PC-3 (cell line): ENCODE measurements around the gene ABCF3. TPM values are rescaled to one million over a fixed set of nuclear protein-coding genes. Genes with fewer than 3 reads are reported as not detected.
"Not testable (repeated sequence)": the region's sequence is repeated elsewhere in the genome, so short reads cannot be mapped to it uniquely, and the experiment has no call there.

Source experiments
- ATAC-seq: fragments of 200-7000 bp; cut with Tn5 transposase; 2 replicates; pipeline ENCODE4 v1.9.1; 2020; ENCODE audit warnings: mild to moderate bottlenecking, moderate library complexity
- BruUV-seq: library from RNA; stranded (reverse); fragments of 400-500 nt; replicated peaks from 2 replicates; lab custom pipeline; 2021; lab: Mats Ljungman, UMichigan
- CTCF ChIA-PET: fragments of 300-600 bp; sonication (Branson Sonifier 250); formaldehyde crosslinking; loops from one replicate; lab custom pipeline; 2022; ENCODE audit warnings: antibody characterized with exemption; lab: Charles Lee
- POLR2A ChIA-PET: fragments of 300-600 bp; sonication (Branson Sonifier 250); formaldehyde crosslinking; loops from one replicate; lab custom pipeline; 2022; ENCODE audit warnings: antibody characterized with exemption; ENCODE audit not compliant: unreplicated experiment; lab: Charles Lee
- DNase-seq: peaks from one replicate; pipeline ENCODE4 v3.0.0-alpha.2; 2015
- H2AFZ ChIP-seq: fragments of 300-600 bp; sonication (generic); 2 replicates; pipeline ENCODE4 v1.6.0; 2016; ENCODE audit warnings: antibody characterized with exemption, low read length
- H3F3A ChIP-seq: fragments of 300-600 bp; sonication (generic); one replicate; pipeline ENCODE4 v1.6.0; 2017; ENCODE audit warnings: antibody characterized with exemption, low read length, control low read depth, mild to moderate bottlenecking; ENCODE audit not compliant: unreplicated experiment
- H3K27ac ChIP-seq: fragments of 300-600 bp; sonication (generic); 2 replicates; pipeline ENCODE4 v1.5.1; 2016; ENCODE audit warnings: mild to moderate bottlenecking, low read length
- H3K27me3 ChIP-seq: fragments of 300-600 bp; sonication (generic); 2 replicates; pipeline ENCODE4 v1.6.1; 2016; ENCODE audit warnings: low read length, mixed read lengths
- H3K36me3 ChIP-seq: fragments of 300-600 bp; sonication (generic); 2 replicates; pipeline ENCODE4 v1.6.1; 2016; ENCODE audit warnings: low read depth, mixed run types, low read length, mixed read lengths
- H3K4me1 ChIP-seq: fragments of 300-600 bp; sonication (generic); 2 replicates; pipeline ENCODE4 v1.5.1; 2016; ENCODE audit warnings: low read length; ENCODE audit not compliant: insufficient read depth
- H3K4me2 ChIP-seq: fragments of 300-600 bp; sonication (generic); 2 replicates; pipeline ENCODE4 v1.6.0; 2016; ENCODE audit warnings: low read length
- H3K4me3 ChIP-seq: fragments of 300-600 bp; sonication (generic); 2 replicates; pipeline ENCODE4 v1.5.1; 2016; ENCODE audit warnings: mild to moderate bottlenecking, low read length, mixed read lengths
- H3K79me2 ChIP-seq: fragments of 300-600 bp; sonication (generic); 2 replicates; pipeline ENCODE4 v1.6.1; 2017; ENCODE audit warnings: low read length, mixed read lengths
- H3K9ac ChIP-seq: fragments of 300-600 bp; sonication (generic); 2 replicates; pipeline ENCODE4 v1.6.0; 2016; ENCODE audit warnings: mild to moderate bottlenecking, low read length
- H3K9me2 ChIP-seq: fragments of 300-600 bp; sonication (generic); replicated peaks from 2 replicates; pipeline ENCODE4 v1.6.1; 2016; ENCODE audit warnings: mixed run types, low read length, mixed read lengths
- H3K9me3 ChIP-seq: fragments of 300-600 bp; sonication (generic); 2 replicates; pipeline ENCODE4 v1.6.1; 2016; ENCODE audit warnings: low read length, mixed read lengths
- H4K20me1 ChIP-seq: fragments of 300-600 bp; sonication (generic); 2 replicates; pipeline ENCODE4 v1.6.1; 2016; ENCODE audit warnings: low read length, mixed read lengths
- EZH2 ChIP-seq: fragments of 300-600 bp; sonication (generic); IDR thresholded peaks from one replicate; pipeline ENCODE4 v1.6.1; 2017; ENCODE audit warnings: antibody characterized with exemption, mild to moderate bottlenecking, low read length; ENCODE audit not compliant: unreplicated experiment
- EZH2phosphoT487 ChIP-seq: fragments of 300-600 bp; sonication (generic); IDR thresholded peaks from 2 replicates; pipeline ENCODE4 v1.6.1; 2018; ENCODE audit warnings: mild to moderate bottlenecking, antibody characterized with exemption, low read length, borderline replicate concordance
- intact Hi-C: fragments of 100-400 bp; cut with micrococcal nuclease; formaldehyde crosslinking; loops from 2 replicates; pipeline ENCODE4 v1.9.0; 2023
- total RNA-seq: library from RNA; depleted of rRNA; stranded (reverse); fragments of >200 nt; gene quantifications from 2 replicates; pipeline ENCODE4 v1.2.3, GENCODE V29; 2014
- TF ChIP-seq, protein P1 (sequence below): fragments of 300-600 bp; sonication (generic); conservative IDR thresholded peaks from 2 replicates; pipeline ENCODE4 v1.5.1; 2017; ENCODE audit warnings: antibody characterized with exemption, low read depth, mild to moderate bottlenecking, low read length

The ABCF3 gene
- total RNA-seq, 1 experiment from 2014 or later = 85.5 TPM

GRCh38 chr3:184149770-184150169 lies 36.2 kb upstream of the ABCF3 start:
- H3F3A ChIP-seq, H3K9me2 ChIP-seq, H3K4me1 ChIP-seq, H3K27me3 ChIP-seq, H3K27ac ChIP-seq, BruUV-seq, H3K79me2 ChIP-seq, H3K9me3 ChIP-seq, H3K9ac ChIP-seq, CTCF ChIA-PET, H3K4me3 ChIP-seq, H2AFZ ChIP-seq, H3K36me3 ChIP-seq, H4K20me1 ChIP-seq, POLR2A ChIA-PET, H3K4me2 ChIP-seq: not testable (repeated sequence)
- peak; percentile 26 for DNase-seq
- TF ChIP-seq, protein P1, sequence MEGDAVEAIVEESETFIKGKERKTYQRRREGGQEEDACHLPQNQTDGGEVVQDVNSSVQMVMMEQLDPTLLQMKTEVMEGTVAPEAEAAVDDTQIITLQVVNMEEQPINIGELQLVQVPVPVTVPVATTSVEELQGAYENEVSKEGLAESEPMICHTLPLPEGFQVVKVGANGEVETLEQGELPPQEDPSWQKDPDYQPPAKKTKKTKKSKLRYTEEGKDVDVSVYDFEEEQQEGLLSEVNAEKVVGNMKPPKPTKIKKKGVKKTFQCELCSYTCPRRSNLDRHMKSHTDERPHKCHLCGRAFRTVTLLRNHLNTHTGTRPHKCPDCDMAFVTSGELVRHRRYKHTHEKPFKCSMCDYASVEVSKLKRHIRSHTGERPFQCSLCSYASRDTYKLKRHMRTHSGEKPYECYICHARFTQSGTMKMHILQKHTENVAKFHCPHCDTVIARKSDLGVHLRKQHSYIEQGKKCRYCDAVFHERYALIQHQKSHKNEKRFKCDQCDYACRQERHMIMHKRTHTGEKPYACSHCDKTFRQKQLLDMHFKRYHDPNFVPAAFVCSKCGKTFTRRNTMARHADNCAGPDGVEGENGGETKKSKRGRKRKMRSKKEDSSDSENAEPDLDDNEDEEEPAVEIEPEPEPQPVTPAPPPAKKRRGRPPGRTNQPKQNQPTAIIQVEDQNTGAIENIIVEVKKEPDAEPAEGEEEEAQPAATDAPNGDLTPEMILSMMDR = peak; percentile 38; the same call in 1 of the 2 replicates
- ATAC-seq = peak; percentile 49
- intact Hi-C loops = loop anchor here (5.0 kb wide), 1 partner anchor 38 kb away; the partner anchor contains the start of gene ABCF3

DNA sequence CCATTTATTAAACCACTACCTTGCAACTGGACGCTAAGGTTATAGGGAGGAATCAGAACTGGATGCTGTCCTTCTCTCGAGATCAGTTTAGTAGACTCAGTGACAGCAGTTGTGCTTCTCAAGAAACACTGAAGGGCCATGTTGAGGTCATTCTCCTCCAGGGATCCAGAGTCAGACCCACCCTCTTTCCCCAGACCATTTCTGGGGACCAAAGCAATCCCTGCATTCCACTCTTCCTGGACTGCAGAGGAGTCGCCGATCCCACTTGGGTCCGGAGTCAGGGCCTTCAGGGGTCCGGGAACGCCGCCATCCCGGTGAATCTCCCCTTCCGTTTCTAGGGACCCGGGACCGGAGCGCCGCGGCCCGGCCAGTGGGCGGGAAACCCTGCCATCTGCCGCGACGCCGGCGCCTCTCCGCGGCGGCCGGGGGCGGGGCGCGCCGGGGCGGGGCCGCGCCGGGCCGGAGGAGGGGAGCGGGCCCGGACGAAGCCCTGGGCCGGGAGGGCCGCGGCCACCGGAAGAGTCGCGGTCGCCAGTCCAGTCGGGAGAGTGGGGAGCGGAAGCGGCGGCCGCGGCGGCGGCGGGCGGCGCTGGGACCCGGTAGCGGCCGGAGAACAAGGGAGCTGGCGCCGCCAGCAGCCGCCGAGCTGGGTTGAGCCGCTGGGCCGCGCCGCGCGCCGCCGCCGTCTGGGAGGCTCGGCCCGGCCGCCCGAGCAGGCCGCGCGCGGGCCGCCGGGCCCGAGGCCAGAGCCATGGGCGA lies 30.9 kb upstream of the ABCF3 start, which contains the start of gene DVL3:
Gene DVL3, plus strand, starts transcription at position 493 of the 759 bp plus-strand sequence. Its CDS starts 259 bp downstream, at position 752.
- BruUV-seq = no TSS peak
- DNase-seq = peak; percentile 64

More for the DNA sequence above, 30.9 kb upstream of the ABCF3 start, which contains the start of gene DVL3:
- peak; percentile 84 for ATAC-seq
- Histone ChIP-seq H3K9me3 (no peaks in the 10 kb centered on the region), H3K27ac (peak within 1 kb of the TSS; percentile 28), H3K4me1 (peaks cover 13% of the 10 kb centered on the region), H2AFZ (peak within 1 kb of the TSS; percentile 78), H3K79me2 (peaks cover 38% of the 10 kb centered on the region), H3K9ac (peak within 1 kb of the TSS; percentile 81), H3K9me2 (no peaks in the 10 kb centered on the region), H3K4me2 (peak within 1 kb of the TSS; percentile 95), H3K27me3 (no peaks in the 10 kb centered on the region), H4K20me1 (peaks cover 9% of the 10 kb centered on the region), H3K4me3 (peak within 1 kb of the TSS; percentile 90), H3K36me3 (no peaks in the 10 kb centered on the region), H3F3A (no peaks in the 10 kb centered on the region)
- intact Hi-C loops = loop anchor here (1.0 kb wide), 1 partner anchor 21 kb away; no protein-coding TSS in a partner anchor
- ChIA-PET POLR2A (no interaction called here), CTCF (no interaction called here)
- TF ChIP-seq EZH2phosphoT487 = no peak
- TF ChIP-seq, protein P1 = no peak
- no peak for TF ChIP-seq EZH2
